Left kidney (tissue), 2 donors: Measurements from ENCODE around the gene SNX32. TPM values are rescaled to one million over a fixed set of nuclear protein-coding genes. Genes with fewer than 3 reads are reported as not detected.
A peak's percentile ranks its signal among the peaks of the same experiment; 100 is the strongest.

Source experiments
- DNase-seq: peaks from one replicate; pipeline ENCODE4 v3.0.0-alpha.2; 2013
- polyA plus RNA-seq: library from polyadenylated mRNA; unstranded; fragments of 120-200 nt; gene quantifications from one replicate; pipeline ENCODE4 v1.2.1, GENCODE V29; 2013; ENCODE audit not compliant: insufficient read length

Gene SNX32
- polyA plus RNA-seq, 1 donor: 2.6 TPM

DNA sequence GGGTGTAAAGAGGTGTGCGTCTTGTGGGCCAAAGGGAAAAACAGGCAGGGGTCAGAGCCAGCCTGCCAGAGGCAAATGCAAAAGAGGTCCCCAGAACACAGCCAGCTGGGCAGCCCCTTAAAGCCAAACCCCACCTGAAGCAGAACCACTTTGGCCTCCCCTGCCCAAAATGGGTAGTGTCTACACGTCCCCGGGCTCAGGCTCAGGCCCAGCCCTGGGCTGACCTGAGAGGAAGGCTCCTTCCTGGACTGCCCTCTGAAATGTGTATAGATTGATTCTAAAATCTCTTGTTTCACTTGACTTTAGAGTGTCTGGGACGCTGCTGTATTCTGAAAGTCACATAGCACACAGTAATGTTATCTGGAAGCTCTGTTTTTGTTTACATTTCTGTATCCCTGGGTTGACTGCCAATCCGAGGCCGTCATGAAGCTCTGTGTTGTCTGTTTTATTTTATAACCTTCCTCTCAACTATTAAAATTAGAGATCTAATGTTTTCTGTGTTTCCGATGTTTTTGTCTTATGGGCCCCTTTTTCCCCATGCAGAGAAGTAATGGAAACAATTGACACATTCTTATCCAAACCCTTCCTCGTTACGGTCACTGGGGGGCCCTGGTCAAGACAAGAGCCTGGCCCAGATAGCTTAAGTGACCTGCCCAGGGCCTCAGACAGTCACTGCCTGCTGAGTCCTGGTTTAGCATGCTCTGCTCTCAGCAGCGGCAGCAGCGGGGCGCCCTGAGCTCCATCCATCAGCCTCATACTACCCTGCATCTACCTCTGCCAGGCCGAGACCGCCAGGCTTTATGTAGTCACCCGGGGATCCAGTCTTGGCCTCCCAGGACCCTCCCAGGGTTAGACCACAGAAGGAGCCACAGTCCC is 36.8 kb upstream of the SNX32 start:
- no peak for DNase-seq

GRCh38 chr11:65797711-65798110 is 36.1 kb upstream of the SNX32 start:
- DNase-seq: no peak

GRCh38 chr11:65798882-65799281 is 34.9 kb upstream of the SNX32 start:
- no peak for DNase-seq

DNA sequence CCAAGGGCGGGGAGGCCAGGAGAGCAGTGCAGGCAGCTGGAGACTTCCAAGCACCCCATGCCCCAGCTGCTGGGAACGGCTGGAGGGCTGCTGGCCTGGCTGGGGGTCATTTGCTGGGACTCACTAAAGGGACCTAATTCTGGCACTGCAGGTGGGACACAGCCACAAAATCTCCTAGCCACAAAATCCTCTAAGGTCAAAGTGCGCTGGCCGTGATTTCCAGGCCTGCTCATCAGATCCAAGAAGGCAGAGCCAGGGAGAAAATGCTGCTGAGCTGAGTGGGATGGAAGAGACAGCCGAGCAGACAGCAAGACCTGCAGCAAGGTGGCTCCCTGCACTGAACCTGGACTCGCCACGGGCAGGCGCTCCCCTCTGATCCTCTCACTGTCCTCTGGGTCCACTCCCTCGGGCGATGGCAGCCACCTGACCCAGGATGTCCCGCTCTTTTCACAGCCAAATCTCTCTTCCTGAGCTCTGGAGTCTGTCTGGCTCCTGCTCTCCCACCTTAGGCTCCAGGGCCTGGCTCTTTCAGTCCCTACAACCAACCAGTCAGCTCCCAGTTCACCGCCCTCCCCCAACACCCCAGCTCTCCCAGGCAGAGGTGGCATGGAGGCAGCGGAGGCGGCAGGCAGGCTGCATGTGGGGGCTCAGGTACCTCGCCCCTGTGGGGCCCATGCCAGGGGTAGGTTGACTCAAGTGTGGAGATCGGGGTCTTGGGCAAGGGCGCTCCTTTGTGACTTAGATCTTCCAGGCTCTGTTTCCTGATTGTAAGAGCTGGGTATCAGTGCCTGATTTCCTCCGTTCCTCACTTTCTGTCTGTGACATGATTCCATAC is 32.4 kb upstream of the SNX32 start:
- no peak for DNase-seq

DNA sequence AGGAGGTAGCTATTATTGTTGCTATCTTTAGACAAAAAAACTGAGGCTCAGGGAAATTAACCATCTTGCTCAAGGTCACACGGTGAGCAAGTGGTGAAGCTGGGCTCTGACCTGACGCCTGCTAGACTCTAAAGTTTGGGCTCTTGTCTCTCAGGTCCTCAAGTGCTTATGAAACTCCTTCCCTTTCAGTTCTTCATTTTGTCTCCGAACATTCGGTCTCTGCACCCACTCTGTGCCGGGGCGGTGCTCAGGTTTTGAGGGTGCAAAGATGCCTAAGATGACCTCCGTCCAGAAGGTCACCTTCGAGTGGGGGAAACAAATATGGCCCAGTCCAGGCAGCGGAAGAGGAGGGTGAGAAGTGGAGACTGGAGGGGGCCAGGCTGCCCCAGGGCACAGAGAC is 30.9 kb upstream of the SNX32 start:
- no peak for DNase-seq

GRCh38 chr11:65803797-65804492 is 29.8 kb upstream of the SNX32 start:
- DNase-seq: no peak

- DNase-seq: no peak
These were observed 26.8 kb upstream of the SNX32 start for GRCh38 chr11:65806979-65807378.

GRCh38 chr11:65808744-65809341 is 24.9 kb upstream of the SNX32 start:
- DNase-seq: no peak

- DNase-seq: no peak
These were observed 24.3 kb upstream of the SNX32 start for GRCh38 chr11:65809496-65809895.

DNA sequence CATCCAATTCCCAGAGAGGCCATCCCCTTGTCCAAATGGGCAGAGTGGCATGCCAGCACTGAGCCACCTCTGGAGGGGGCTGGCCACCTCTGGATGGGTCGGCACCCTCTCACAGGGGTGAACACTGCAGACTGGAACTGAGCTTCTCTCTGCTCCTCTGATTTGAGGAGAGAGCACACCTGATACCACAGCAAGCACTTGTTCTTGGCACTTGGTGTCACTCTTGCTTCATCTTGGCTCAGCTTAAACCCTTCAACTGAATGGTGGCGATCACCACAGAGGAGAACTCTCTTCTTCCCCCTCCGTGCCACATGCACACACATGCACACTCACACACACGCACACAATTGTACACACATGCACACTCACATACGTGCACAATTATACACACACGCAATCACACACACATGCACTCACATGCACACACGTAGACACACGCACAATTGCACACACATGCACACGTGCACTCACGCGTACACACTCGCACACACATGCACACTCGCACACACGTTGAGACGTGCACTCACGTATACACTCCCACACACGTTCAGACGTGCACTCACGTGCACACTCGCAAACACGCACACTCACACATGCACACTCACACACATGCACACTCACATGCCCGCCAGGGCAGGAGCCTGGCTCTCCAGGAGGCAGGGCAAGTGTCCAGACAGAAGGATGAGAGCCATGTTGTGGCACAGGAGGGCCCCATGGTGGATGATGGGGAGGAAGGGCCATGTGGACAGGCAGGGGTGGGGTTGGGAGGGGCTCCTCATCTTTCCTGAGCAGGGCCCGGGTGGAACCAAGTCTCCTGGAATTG is 23.5 kb upstream of the SNX32 start:
- DNase-seq: no peak

DNA sequence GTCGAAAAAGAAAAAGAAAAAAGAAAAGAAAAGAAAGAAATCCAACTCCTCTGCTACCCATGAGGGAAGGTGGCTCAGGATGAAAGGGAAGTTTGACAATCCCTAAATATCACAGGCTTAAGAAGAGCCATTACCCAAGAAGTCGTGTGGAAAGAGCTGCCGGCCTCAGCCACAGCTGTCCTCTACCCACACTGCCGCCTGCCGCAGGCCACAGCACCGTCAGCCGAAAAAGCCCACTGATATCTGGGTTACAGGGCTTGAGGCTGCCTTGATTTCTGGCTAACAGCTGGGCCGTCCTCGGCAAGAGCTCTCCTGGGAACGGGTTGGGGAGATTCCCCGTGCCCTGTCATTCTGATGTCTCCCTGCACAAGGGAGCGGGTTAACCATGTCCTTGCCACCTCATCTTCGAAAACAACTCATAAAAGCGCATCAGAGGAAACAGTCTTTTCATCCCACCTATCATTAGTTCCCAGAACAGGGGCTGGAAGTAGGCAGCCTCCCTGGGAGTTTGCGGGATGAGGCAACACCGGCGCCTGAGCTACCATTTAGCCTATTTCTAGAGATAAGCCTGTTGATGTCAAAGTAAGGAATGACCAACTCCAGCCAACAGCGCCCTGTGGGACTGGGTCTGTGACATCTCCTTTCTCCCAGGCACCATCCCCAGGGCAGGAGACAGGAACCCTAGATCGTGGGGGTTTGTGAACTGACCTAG is 21.8 kb upstream of the SNX32 start:
- DNase-seq: no peak

DNA sequence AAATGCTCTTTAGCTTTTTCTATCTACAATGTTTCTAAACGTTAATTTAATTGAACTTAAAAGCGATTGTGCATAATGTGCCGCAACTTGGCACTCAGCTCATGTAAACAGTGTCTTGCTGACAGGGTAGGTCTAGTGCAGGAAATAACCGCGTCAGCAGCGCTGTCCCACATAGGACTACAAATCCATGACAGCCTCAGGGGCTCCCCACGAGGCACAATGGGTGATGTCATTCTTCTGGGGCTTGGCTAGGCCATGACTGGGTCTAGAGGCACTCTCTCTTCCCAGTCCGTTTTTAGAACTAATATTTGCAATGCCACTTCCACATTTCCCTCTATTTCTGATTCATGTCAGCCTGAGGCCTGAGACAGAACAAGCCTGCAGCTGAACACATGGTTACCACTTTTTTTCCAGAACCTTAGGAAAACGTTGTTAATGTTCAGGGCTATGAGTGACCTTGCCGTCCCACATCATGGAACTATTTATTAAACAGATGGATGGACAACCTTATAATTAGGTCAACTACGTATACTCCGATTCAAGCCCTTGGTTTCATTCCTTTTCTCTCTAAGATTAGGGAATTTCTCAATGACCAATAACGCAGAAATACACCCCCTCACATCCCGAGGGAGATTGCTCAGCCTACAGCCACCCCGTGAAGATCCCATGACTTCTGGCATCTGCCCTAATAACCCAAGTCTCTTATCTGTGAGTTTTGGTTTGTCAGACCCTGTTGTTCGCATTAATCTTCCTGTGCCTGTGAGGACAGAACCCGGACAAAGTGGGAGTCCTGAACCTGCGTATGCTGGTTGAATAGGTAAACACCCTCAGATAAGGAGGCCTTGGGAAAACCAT is 19.4 kb upstream of the SNX32 start:
- no peak for DNase-seq

GRCh38 chr11:65814986-65815565 is 18.7 kb upstream of the SNX32 start:
- DNase-seq: no peak

DNA sequence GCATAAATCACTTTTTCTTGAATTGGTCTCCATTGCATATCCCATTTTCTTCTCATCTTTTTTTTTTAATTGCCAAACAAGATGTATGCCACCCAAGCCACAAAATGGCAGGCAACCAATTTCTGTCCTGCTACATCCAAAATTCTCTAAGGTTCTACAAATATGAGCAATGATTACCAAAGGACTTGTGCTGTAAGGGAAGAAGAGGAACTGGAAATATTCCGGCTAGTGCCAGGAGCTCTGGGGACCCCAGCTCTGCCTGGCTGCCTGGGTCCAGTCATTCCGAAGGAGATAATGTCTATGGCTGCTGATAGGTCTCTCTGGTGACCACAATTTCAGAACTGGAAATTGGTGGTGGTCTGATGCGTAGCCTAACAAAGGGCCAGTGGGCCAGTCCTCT is 17.1 kb upstream of the SNX32 start:
- DNase-seq: no peak

DNA sequence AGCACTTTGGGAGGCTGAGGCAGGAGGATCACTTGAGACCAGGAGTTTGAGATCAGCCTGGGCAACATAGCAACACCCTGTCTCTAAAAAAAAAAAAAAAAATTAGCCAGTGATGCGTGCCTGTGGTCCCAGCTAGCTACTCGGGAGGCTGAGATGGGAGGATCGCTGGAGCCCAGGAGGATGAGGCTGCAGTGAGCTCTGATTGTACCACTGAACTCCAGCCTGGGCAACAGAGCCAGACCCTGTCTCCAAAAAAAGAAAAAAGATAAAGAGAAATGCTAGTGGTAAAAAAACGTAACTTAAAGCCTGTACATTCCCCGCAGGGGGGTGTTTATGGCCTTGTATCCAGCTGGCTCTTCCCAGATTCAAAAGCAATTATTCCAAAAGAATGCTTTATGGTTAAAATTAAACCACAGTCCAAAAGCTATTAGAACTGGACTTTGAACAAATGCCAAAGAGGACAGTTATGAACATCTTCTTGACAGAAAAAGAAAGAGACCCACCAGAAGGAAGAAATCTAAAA is 16.4 kb upstream of the SNX32 start:
- DNase-seq: peak; percentile 33

DNA sequence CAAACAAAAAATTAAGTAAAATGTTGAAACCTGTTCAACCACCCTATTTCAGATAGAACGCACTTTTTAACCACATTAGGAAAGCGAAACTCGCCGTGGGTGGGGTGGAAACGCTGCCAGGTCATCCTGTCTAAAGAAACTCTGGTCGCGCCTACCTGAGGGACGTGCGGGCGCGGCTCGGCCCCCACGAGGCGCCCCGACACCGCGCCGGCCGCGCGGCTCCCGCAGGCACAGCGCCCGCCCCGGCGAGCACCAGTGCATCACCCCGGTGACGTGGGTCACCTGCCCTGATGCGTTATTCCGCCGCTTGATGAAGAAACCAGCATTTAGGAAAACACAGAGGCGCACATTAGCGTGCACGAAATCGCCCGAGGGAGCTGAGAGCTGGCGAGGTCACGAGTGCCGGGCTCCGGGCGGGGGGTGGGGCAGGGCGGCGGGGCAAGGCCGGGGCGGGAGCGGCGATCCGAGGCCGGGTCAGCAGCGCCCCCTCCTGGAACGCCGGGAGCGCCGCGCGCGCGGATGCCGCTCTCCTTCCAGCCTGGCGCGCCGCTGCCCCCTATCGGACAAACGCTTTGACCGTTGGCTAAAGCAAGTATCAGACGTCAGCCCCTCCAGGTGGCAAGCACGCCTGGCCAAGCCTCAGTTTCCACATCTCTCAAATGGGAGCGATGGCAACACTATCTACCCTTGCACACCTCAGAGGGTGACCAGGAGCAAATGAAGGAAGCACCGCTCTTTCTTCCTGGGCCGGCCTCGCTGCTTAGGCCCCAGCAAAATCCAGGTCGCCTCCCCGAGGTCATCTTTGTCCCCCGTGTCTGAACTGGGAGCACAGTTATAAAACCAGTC is 15.7 kb upstream of the SNX32 start:
- peak; percentile 87 for DNase-seq

GRCh38 chr11:65821107-65821506 is 12.7 kb upstream of the SNX32 start:
- no peak for DNase-seq
